Type B pancreatic cell (in vitro differentiated cells): ENCODE measurements around the gene CXXC5. TPM values are rescaled to one million over a fixed set of nuclear protein-coding genes. Genes with fewer than 3 reads are reported as not detected.

ENCODE experiments used
- DNase-seq: peaks from one replicate; pipeline ENCODE4 v3.0.0; 2021; ENCODE audit warnings: mixed read lengths; ENCODE audit not compliant: unreplicated experiment; ENCODE audit errors: extremely low spot score
- H3K27ac Mint-ChIP-seq: 2 replicates; pipeline ENCODE4 v1.8.0; 2021; ENCODE audit warnings: mild to moderate bottlenecking, mixed read lengths
- H3K27me3 Mint-ChIP-seq: 2 replicates; pipeline ENCODE4 v1.8.0; 2021; ENCODE audit warnings: mixed read lengths
- H3K36me3 Mint-ChIP-seq: 2 replicates; pipeline ENCODE4 v1.8.0; 2021; ENCODE audit warnings: mixed read lengths
- H3K4me1 Mint-ChIP-seq: one replicate; pipeline ENCODE4 v1.8.0; 2021; ENCODE audit warnings: mixed read lengths; ENCODE audit not compliant: unreplicated experiment
- H3K4me3 Mint-ChIP-seq: 2 replicates; pipeline ENCODE4 v1.8.0; 2021; ENCODE audit warnings: mild to moderate bottlenecking, mixed read lengths
- H3K9me3 Mint-ChIP-seq: 2 replicates; pipeline ENCODE4 v1.8.0; 2021; ENCODE audit warnings: mixed read lengths
- CTCF ChIP-seq: fragments of 200-600 bp; sonication (generic); conservative IDR thresholded peaks from 2 replicates; pipeline ENCODE4 v1.5.0; 2021; ENCODE audit warnings: antibody characterized with exemption, mild to moderate bottlenecking
- total RNA-seq: library from RNA; stranded (reverse); gene quantifications from 2 replicates; pipeline ENCODE4 v1.2.1, GENCODE V29; 2021; ENCODE audit warnings: low replicate concordance

CXXC5 gene
- total RNA-seq, 1 donor from 2014 or later: 58.6 TPM

GRCh38 chr5:139671096-139671841 is 23.1 kb downstream of the CXXC5 start:
- Mint-ChIP-seq H3K27ac (no peak overlapping the region), H3K4me3 (peak overlapping the region; percentile 69), H3K4me1 (peaks cover 47% of the 10 kb centered on the region), H3K27me3 (no peaks in the 10 kb centered on the region), H3K9me3 (no peaks in the 10 kb centered on the region), H3K36me3 (peaks cover 3% of the 10 kb centered on the region)
- no peak for TF ChIP-seq CTCF
- DNase-seq: no peak

GRCh38 chr5:139675213-139675612 is 27.1 kb downstream of the CXXC5 start:
- Mint-ChIP-seq H3K36me3 (peaks cover 8% of the 10 kb centered on the region), H3K27me3 (no peaks in the 10 kb centered on the region), H3K4me3 (no peak overlapping the region), H3K4me1 (peaks cover 36% of the 10 kb centered on the region), H3K9me3 (no peaks in the 10 kb centered on the region), H3K27ac (peak overlapping the region; percentile 21)
- TF ChIP-seq CTCF: no peak
- no peak for DNase-seq

DNA sequence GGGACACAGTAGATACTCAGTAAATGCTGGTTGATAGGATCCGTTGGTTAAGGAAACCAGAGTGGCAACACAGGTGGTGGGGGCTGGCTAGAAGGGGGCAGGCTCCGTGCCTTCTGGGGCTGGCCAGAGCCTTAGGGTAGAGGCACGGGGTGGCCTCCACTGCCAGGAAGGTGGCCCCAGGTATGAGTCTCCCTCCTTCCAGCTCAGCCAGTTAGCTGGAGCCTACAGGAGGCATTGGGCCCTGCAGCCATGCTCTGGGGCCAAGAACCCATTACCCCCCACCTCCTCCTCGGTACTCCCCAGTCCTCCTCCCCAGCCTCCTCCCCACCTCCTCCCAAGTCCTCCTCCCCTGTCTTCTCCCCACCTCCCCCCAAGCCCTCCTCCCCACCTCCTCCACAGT is 27.7 kb downstream of the CXXC5 start:
- Mint-ChIP-seq H3K27me3 (no peaks in the 10 kb centered on the region), H3K4me3 (no peak overlapping the region), H3K27ac (no peak overlapping the region), H3K9me3 (no peaks in the 10 kb centered on the region), H3K4me1 (peaks cover 30% of the 10 kb centered on the region), H3K36me3 (peaks cover 9% of the 10 kb centered on the region)
- TF ChIP-seq CTCF: peak; percentile 19
- no peak for DNase-seq

GRCh38 chr5:139676406-139676805 is 28.3 kb downstream of the CXXC5 start:
- no peaks in the 10 kb centered on the region for H3K9me3 Mint-ChIP-seq
- H3K27ac Mint-ChIP-seq: peak overlapping the region; percentile 74
- no peak for TF ChIP-seq CTCF

DNA sequence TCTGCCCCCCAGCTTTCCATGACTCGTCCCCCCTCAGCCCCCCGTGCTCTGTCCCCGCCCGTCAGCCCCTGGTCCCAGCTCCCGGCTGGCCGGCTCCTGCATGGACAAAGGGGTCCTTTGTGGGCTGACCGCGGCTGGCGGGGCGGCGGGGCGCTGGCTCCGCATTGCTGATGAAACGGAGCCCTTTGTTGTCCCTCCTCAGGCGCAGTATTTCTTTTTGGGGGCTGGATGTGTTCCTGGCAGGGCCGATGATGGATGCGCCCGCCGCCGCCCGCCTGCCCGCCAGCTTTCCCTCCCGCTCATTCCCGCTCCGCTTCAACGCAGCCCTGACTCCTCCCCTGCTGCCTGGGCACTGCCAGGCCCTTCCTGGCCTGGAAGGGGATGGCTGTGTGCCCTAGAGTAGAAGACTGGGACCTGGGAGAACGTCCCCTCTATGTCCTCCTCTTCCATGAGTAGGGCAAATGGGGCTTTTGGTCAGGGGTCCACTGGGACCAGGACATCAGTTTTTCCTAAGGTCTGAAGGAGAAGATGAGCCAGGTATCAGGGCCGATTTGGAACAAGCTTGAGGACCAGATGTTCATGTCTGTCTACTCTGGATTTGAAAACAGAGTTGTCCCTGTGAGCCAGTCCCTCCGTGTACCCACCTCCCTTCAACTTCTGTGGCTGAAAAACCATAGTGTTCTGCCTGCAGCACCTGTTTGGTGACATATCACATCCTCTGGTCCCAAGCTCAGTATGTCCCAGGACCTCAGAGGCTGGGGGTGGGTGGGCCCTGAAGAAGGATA is 29.0 kb downstream of the CXXC5 start:
- no peak for DNase-seq
- peak overlapping the region; percentile 71 for H3K4me3 Mint-ChIP-seq
- no peaks in the 10 kb centered on the region for H3K27me3 Mint-ChIP-seq
- peaks cover 9% of the 10 kb centered on the region for H3K36me3 Mint-ChIP-seq
- no peak for TF ChIP-seq CTCF
- peaks cover 27% of the 10 kb centered on the region for H3K4me1 Mint-ChIP-seq
- H3K27ac Mint-ChIP-seq: peak overlapping the region; percentile 77
- no peaks in the 10 kb centered on the region for H3K9me3 Mint-ChIP-seq

More at GRCh38 chr5:139676406-139676805, 28.3 kb downstream of the CXXC5 start:
- H3K36me3 Mint-ChIP-seq: peaks cover 9% of the 10 kb centered on the region
- H3K4me1 Mint-ChIP-seq: peaks cover 30% of the 10 kb centered on the region
- H3K4me3 Mint-ChIP-seq: peak overlapping the region; percentile 71
- DNase-seq: no peak
- no peaks in the 10 kb centered on the region for H3K27me3 Mint-ChIP-seq
